ENCODE data around the gene RBL1. TPM values are rescaled to one million over a fixed set of nuclear protein-coding genes. Genes with fewer than 3 reads are reported as not detected.
A peak's percentile ranks its signal among the peaks of the same experiment; 100 is the strongest.

The RBL1 gene
- total and polyA plus RNA-seq, 10 of the 15 experiments (the other 5 are each of a cell fraction or from before 2014, with no cell fraction given), result 4.5 to 51.1 (median 24.9) TPM

DNA sequence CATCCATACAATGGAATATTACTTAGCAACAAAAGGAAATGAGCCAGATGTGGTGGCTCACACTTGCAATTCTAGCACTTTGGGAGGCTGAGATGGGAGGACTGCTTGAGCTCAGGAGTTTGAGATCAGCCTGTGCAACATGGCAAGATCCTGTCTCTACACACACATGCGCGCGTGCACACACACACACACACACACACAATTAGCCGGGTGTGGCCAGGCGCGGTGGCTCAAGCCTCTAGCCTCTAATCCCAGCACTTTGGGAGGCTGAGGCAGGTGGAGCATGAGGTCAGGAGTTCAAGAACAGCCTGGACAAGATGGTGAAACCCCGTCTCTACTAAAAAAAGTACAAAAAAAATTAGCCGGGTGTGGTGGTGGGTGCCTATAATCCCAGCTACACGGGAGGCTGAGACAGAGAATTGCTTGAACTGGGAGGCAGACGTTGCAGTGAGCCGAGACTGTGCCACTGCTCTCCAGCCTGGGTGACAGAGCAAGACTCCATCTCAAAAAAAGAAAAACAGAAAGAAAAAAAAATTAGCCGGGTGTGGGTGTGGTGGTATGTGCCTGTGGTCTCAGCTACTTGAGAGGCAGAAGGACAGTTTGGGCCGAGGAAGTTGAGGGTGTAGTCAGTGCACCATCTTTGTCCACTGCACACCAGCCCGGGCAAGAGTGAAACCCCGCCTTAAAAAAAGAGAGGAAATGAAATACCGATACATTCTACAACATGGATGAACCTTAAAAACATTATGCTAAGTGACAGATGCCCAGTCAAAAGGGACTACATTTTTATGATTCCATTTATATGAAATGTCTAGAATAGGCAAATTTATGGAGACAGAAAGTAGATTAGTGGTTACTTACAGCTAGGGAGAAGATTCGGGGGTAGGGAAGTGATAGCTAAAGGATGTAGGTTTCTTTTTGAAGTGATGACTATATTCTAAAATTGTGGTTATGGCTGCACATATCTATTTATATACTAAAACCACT is 52.5 kb downstream of the RBL1 start (continued):
- TF ChIP-seq, protein P1, sequence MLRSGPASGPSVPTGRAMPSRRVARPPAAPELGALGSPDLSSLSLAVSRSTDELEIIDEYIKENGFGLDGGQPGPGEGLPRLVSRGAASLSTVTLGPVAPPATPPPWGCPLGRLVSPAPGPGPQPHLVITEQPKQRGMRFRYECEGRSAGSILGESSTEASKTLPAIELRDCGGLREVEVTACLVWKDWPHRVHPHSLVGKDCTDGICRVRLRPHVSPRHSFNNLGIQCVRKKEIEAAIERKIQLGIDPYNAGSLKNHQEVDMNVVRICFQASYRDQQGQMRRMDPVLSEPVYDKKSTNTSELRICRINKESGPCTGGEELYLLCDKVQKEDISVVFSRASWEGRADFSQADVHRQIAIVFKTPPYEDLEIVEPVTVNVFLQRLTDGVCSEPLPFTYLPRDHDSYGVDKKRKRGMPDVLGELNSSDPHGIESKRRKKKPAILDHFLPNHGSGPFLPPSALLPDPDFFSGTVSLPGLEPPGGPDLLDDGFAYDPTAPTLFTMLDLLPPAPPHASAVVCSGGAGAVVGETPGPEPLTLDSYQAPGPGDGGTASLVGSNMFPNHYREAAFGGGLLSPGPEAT (IDR thresholded peaks at IDR 0.05; ENCODE audit: low read depth), result no peak; the same call in 1 of the 2 replicates
- TF ChIP-seq, protein P2, sequence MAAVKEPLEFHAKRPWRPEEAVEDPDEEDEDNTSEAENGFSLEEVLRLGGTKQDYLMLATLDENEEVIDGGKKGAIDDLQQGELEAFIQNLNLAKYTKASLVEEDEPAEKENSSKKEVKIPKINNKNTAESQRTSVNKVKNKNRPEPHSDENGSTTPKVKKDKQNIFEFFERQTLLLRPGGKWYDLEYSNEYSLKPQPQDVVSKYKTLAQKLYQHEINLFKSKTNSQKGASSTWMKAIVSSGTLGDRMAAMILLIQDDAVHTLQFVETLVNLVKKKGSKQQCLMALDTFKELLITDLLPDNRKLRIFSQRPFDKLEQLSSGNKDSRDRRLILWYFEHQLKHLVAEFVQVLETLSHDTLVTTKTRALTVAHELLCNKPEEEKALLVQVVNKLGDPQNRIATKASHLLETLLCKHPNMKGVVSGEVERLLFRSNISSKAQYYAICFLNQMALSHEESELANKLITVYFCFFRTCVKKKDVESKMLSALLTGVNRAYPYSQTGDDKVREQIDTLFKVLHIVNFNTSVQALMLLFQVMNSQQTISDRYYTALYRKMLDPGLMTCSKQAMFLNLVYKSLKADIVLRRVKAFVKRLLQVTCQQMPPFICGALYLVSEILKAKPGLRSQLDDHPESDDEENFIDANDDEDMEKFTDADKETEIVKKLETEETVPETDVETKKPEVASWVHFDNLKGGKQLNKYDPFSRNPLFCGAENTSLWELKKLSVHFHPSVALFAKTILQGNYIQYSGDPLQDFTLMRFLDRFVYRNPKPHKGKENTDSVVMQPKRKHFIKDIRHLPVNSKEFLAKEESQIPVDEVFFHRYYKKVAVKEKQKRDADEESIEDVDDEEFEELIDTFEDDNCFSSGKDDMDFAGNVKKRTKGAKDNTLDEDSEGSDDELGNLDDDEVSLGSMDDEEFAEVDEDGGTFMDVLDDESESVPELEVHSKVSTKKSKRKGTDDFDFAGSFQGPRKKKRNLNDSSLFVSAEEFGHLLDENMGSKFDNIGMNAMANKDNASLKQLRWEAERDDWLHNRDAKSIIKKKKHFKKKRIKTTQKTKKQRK (IDR thresholded peaks at IDR 0.05; ENCODE audit: low read depth, low read length), result no peak
- no peak for TF ChIP-seq SUPT20H (IDR thresholded peaks at IDR 0.05; ENCODE audit: borderline replicate concordance, control insufficient read depth, low read depth, low read length)
- TF ChIP-seq, protein P3, sequence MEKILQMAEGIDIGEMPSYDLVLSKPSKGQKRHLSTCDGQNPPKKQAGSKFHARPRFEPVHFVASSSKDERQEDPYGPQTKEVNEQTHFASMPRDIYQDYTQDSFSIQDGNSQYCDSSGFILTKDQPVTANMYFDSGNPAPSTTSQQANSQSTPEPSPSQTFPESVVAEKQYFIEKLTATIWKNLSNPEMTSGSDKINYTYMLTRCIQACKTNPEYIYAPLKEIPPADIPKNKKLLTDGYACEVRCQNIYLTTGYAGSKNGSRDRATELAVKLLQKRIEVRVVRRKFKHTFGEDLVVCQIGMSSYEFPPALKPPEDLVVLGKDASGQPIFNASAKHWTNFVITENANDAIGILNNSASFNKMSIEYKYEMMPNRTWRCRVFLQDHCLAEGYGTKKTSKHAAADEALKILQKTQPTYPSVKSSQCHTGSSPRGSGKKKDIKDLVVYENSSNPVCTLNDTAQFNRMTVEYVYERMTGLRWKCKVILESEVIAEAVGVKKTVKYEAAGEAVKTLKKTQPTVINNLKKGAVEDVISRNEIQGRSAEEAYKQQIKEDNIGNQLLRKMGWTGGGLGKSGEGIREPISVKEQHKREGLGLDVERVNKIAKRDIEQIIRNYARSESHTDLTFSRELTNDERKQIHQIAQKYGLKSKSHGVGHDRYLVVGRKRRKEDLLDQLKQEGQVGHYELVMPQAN (conservative IDR thresholded peaks at IDR 0.05), result no peak
- TF ChIP-seq POU2F2 (IDR thresholded peaks at IDR 0.05; ENCODE audit: borderline replicate concordance, low read depth, low read length), result peak; percentile 74
- TF ChIP-seq WRNIP1 (IDR thresholded peaks at IDR 0.05; ENCODE audit: borderline replicate concordance, low read depth, low read length), result no peak
- no peak for TF ChIP-seq FOXK2 (IDR thresholded peaks at IDR 0.05)
- TF ChIP-seq BRCA1 (IDR thresholded peaks at IDR 0.05; ENCODE audit: low read depth, low read length), result no peak
- TF ChIP-seq SMAD5 (IDR thresholded peaks at IDR 0.05; ENCODE audit: low read depth), result no peak
- peak; percentile 94 for TF ChIP-seq NFIC (IDR thresholded peaks at IDR 0.05; ENCODE audit: low read depth, low read length)
- TF ChIP-seq CHD4 (IDR thresholded peaks at IDR 0.05), result no peak
- TF ChIP-seq ETV6 (conservative IDR thresholded peaks at IDR 0.05 in 1 of 2, IDR thresholded peaks at IDR 0.05 in 1 of 2; ENCODE audit: borderline replicate concordance in 1 of 2, low read depth in 1 of 2), result no peak; a peak in 2 of 4 replicates
- TF ChIP-seq JUNB (IDR thresholded peaks at IDR 0.05), result peak; percentile 65
- TF ChIP-seq NFXL1 (IDR thresholded peaks at IDR 0.05; ENCODE audit: borderline replicate concordance), result no peak
- TF ChIP-seq HDAC6 (IDR thresholded peaks at IDR 0.05; ENCODE audit: unreplicated experiment), result no peak
- TF ChIP-seq, protein P4, sequence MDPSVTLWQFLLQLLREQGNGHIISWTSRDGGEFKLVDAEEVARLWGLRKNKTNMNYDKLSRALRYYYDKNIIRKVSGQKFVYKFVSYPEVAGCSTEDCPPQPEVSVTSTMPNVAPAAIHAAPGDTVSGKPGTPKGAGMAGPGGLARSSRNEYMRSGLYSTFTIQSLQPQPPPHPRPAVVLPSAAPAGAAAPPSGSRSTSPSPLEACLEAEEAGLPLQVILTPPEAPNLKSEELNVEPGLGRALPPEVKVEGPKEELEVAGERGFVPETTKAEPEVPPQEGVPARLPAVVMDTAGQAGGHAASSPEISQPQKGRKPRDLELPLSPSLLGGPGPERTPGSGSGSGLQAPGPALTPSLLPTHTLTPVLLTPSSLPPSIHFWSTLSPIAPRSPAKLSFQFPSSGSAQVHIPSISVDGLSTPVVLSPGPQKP (IDR thresholded peaks at IDR 0.05; ENCODE audit: low read depth, low read length), result no peak
- peak; percentile 86 for TF ChIP-seq FOXM1 (IDR thresholded peaks at IDR 0.05; ENCODE audit: low read depth, low read length)
- TF ChIP-seq FOS (IDR thresholded peaks at IDR 0.05; ENCODE audit: borderline replicate concordance, extremely low read depth, insufficient read length), result no peak
- TF ChIP-seq SIN3A (IDR thresholded peaks at IDR 0.05; ENCODE audit: low read depth, low read length), result no peak
- TF ChIP-seq MEF2A (IDR thresholded peaks at IDR 0.05; ENCODE audit: insufficient read depth, low read depth, low read length), result peak; percentile 92
